Smooth muscle cell (in vitro differentiated cells): ENCODE measurements around the gene PDZD2. TPM values are rescaled to one million over a fixed set of nuclear protein-coding genes. Genes with fewer than 3 reads are reported as not detected.

Experiments used
- DNase-seq: peaks from one replicate; lab custom pipeline; 2025; ENCODE audit not compliant: unreplicated experiment; lab: John Stamatoyannopoulos, UW
- H2AFZ ChIP-seq: fragments of 200-600 bp; sonication (generic); 2 replicates; pipeline ENCODE4 v1.6.0; 2016; ENCODE audit warnings: antibody characterized with exemption, low read depth, mild to moderate bottlenecking
- H3F3A ChIP-seq: fragments of 200-600 bp; sonication (generic); 2 replicates; pipeline ENCODE4 v1.6.0; 2017; ENCODE audit warnings: antibody characterized with exemption, low read depth
- H3K27ac ChIP-seq: fragments of 200-600 bp; sonication (generic); 2 replicates; pipeline ENCODE4 v1.5.1; 2016; ENCODE audit warnings: low read depth, mild to moderate bottlenecking
- H3K27me3 ChIP-seq: fragments of 200-600 bp; sonication (generic); 2 replicates; pipeline ENCODE4 v1.6.1; 2016; ENCODE audit warnings: low read depth, mild to moderate bottlenecking
- H3K36me3 ChIP-seq: fragments of 200-600 bp; sonication (generic); 2 replicates; pipeline ENCODE4 v1.5.1; 2016; ENCODE audit warnings: low read depth
- H3K4me1 ChIP-seq: fragments of 200-600 bp; sonication (generic); 2 replicates; pipeline ENCODE4 v1.5.1; 2016; ENCODE audit warnings: low read depth
- H3K4me2 ChIP-seq: fragments of 200-600 bp; sonication (generic); 2 replicates; pipeline ENCODE4 v1.6.0; 2016; ENCODE audit warnings: mild to moderate bottlenecking
- H3K4me3 ChIP-seq: fragments of 200-600 bp; sonication (generic); 2 replicates; pipeline ENCODE4 v1.5.1; 2016; ENCODE audit warnings: mild to moderate bottlenecking
- H3K79me2 ChIP-seq: fragments of 200-600 bp; sonication (generic); 2 replicates; pipeline ENCODE4 v1.6.0; 2016; ENCODE audit warnings: low read depth, mild to moderate bottlenecking
- H3K9ac ChIP-seq: fragments of 200-600 bp; sonication (generic); 2 replicates; pipeline ENCODE4 v1.6.0; 2016; ENCODE audit warnings: low read depth
- H3K9me3 ChIP-seq: fragments of 200-600 bp; sonication (generic); replicated peaks from 2 replicates; pipeline ENCODE4 v1.5.1; 2016; ENCODE audit warnings: low read depth
- H4K20me1 ChIP-seq: fragments of 200-600 bp; sonication (generic); 2 replicates; pipeline ENCODE4 v1.6.0; 2016; ENCODE audit warnings: low read depth
- CTCF ChIP-seq: fragments of 200-600 bp; sonication (generic); IDR thresholded peaks from 2 replicates; pipeline ENCODE4 v1.5.1; 2017; ENCODE audit warnings: borderline replicate concordance, mild to moderate bottlenecking, antibody characterized with exemption; ENCODE audit not compliant: insufficient read depth, poor library complexity, severe bottlenecking
- WGBS: methylation state at CpG from one replicate; pipeline ENCODE4 v1.1.7; 2016; ENCODE audit warnings: low lambda C conversion rate; 5-methylcytosine and 5-hydroxymethylcytosine counted together
- polyA plus RNA-seq: library from polyadenylated mRNA; unstranded; fragments of >200 nt; fragmentation: Nextera tagmentation; extraction: Ambion mirVana; gene quantifications from 2 replicates; pipeline ENCODE4 v1.2.1, GENCODE V29; 2016
- total RNA-seq: library from RNA; depleted of rRNA; stranded (reverse); fragments of >200 nt; gene quantifications from 2 replicates; pipeline ENCODE4 v1.2.3, GENCODE V29; 2014

PDZD2 gene
- total and polyA plus RNA-seq, 2 experiments from 2014 or later: 3.2 to 4.1 TPM

DNA sequence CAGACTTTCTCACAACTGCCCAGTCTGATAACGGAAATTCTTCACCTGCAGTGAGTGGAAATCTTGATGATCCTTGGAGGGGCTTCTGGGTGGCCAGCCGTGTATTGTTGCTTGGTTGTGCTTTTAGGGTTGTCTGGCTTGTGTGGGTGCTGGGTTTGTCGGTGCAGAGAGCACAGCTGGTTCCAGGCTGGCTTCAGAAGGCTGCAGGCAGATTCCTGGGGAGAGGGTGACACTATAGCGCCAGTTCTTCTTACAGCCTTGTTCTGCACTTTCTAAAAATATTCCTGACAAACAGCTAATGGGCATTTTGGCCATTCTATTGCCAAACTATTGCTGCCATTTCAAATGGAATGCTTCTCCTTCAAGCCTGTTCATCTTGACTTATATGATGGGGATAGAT lies 99.3 kb downstream of the PDZD2 start:
- no peaks in the 10 kb centered on the region for H3K27me3 ChIP-seq
- WGBS: 88% methylated on average over 4 of the region's 4 CpGs
- no peak overlapping the region for H2AFZ ChIP-seq

DNA sequence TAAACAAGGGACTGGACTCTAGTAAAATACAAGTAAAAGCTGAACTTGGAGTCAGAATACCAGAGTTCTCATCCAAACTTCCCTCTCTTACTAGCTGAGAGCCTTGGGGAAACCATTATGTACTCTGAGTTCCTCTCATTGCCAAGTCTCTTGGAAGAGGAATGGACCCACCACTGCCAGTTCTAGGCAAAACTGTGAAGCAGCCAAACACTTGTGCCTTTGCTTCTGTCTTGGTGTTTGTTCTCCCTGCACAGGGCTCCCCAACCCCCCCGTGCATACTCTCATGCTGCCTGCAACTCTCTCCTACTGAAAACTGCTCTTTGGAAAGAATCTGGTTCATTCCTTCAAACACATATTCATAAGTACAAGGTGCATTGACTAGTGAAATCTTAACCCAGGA lies 102.6 kb downstream of the PDZD2 start:
- Histone ChIP-seq H3K9ac (no peak overlapping the region), H3K9me3 (no peaks in the 10 kb centered on the region), H2AFZ (no peak overlapping the region), H3K27ac (no peak overlapping the region), H3K27me3 (no peaks in the 10 kb centered on the region), H4K20me1 (no peaks in the 10 kb centered on the region), H3K4me2 (no peak overlapping the region), H3K4me1 (no peaks in the 10 kb centered on the region), H3K4me3 (no peak overlapping the region), H3K36me3 (no peaks in the 10 kb centered on the region), H3K79me2 (no peaks in the 10 kb centered on the region), H3F3A (no peaks in the 10 kb centered on the region)
- no peak for TF ChIP-seq CTCF
- WGBS: 83% methylated on average over 1 of the region's 1 CpG
- DNase-seq: no peak

More for the DNA sequence above, 99.3 kb downstream of the PDZD2 start:
- no peak for TF ChIP-seq CTCF
- Histone ChIP-seq H4K20me1 (no peaks in the 10 kb centered on the region), H3K4me2 (no peak overlapping the region), H3K4me3 (no peak overlapping the region), H3K79me2 (no peaks in the 10 kb centered on the region), H3K36me3 (no peaks in the 10 kb centered on the region), H3K27ac (no peak overlapping the region), H3K9me3 (no peaks in the 10 kb centered on the region), H3K9ac (no peak overlapping the region), H3F3A (no peaks in the 10 kb centered on the region), H3K4me1 (no peaks in the 10 kb centered on the region)
- no peak for DNase-seq

GRCh38 chr5:31743678-31744077 lies 104.7 kb downstream of the PDZD2 start:
- Histone ChIP-seq H3K4me1 (no peaks in the 10 kb centered on the region), H2AFZ (no peak overlapping the region), H3K36me3 (no peaks in the 10 kb centered on the region), H3K27ac (no peak overlapping the region), H4K20me1 (no peaks in the 10 kb centered on the region), H3K27me3 (no peaks in the 10 kb centered on the region), H3K9me3 (no peaks in the 10 kb centered on the region), H3K9ac (no peak overlapping the region), H3K79me2 (no peaks in the 10 kb centered on the region), H3K4me3 (no peak overlapping the region), H3F3A (no peaks in the 10 kb centered on the region), H3K4me2 (no peak overlapping the region)
- no peak for TF ChIP-seq CTCF
- no peak for DNase-seq
- 88% methylated on average over 3 of the region's 3 CpGs for WGBS

DNA sequence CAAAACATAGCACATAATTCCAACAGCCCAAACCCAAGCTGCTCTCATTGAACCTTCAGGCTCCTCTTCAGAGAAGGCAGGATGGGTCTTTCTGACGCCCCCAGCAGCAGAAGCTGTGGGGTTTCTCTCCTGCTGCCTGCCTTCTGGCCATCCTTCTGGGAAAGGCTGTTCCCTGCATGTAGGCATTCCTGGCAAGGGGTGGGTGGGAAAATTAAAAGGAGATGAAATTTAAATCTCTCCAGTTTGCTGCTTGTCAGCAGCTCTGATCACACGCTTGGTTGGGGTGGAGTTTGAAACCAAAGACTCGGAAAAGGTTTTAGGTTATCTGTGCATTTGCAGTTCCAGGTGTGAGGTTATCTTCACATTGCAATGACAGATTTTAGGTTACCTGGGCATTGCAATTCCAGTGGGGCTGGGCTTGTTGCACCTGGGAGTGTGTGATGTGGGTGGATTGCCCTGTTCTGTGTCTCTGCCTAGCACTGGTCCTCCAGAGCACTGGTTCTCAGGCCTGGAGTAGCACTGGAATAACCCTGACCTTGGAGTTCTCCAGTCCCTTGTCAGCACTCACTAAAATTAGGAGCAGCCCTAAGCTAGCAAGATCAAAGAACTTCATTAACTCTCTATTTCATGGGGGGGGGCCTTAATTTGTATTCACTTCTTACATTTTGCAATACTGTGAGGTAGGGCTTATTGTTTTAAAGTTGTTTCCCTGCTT lies 109.7 kb downstream of the PDZD2 start:
- Histone ChIP-seq H3K79me2 (no peaks in the 10 kb centered on the region), H3K4me1 (peaks cover 1% of the 10 kb centered on the region), H3K27me3 (no peaks in the 10 kb centered on the region), H3K4me2 (no peak overlapping the region), H3K4me3 (no peak overlapping the region), H3K9ac (no peak overlapping the region), H4K20me1 (no peaks in the 10 kb centered on the region), H3K9me3 (no peaks in the 10 kb centered on the region), H3F3A (no peaks in the 10 kb centered on the region), H3K36me3 (no peaks in the 10 kb centered on the region), H2AFZ (no peak overlapping the region), H3K27ac (no peak overlapping the region)
- no peak for DNase-seq
- no peak for TF ChIP-seq CTCF
- 85% methylated on average over 3 of the region's 3 CpGs for WGBS
